ENCODE measurements around the gene C2CD4C. TPM values are rescaled to one million over a fixed set of nuclear protein-coding genes. Genes with fewer than 3 reads are reported as not detected.
"Not testable (repeated sequence)": the region's sequence is repeated elsewhere in the genome, so short reads cannot be mapped to it uniquely, and the experiment has no call there.

The C2CD4C gene
- total and polyA plus RNA-seq, 2 donors: 0.38 to 0.59 TPM

DNA sequence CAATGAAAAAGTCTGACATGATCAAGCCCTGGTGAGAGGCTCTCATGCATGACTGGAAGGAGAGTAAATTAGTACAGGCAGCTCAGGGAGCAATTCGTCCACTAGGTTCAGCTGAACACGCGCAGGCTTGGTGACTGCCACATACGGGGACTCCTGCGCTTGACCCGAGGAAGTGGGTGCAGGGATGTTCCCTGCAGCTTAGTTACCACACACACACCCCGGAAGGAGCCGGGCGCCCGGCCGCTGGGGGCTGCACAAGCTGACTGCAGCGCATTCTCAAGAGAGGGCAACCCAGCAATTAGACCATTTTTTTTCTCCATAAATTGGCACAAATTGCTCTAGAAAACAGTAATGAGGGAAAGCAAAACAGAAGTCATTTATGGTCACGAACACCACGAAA is 41.4 kb downstream of the C2CD4C start:
- peaks cover 0 to 2% of the 10 kb centered on the region in 2 donors for H3K27me3 ChIP-seq (ENCODE audit: control insufficient read depth in 2 of 2, insufficient read depth in 1 of 2, low read length in 1 of 2)
- WGBS: 94% methylated on average over 14 of the region's 14 CpGs
- H3K4me3 ChIP-seq (ENCODE audit: low read length in 2 of 2): no peak overlapping the region

DNA sequence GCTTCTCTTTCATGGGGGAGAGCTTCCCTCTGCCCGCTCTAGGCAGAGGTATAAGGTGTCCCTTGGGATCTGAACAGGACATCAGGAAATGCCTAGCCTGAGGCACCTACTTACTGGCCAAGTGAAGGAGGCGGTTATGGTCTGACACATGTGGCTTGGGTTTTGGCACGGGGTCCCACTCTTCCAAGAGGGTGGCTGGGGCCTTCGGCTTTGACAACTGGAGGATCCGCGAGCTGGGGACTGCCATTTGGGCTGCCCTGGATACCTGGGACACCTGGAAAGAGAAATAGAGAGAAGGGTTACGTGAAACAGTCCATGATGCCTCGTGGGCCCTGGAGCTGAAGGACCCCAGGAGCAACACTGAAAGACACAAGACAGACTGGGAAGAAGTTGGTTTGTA is 42.0 kb downstream of the C2CD4C start:
- peaks cover 0 to 2% of the 10 kb centered on the region in 2 donors for H3K27me3 ChIP-seq (ENCODE audit: control insufficient read depth in 2 of 2, insufficient read depth in 1 of 2, low read length in 1 of 2)
- no peak overlapping the region for H3K4me3 ChIP-seq (ENCODE audit: low read length in 2 of 2)
- 91% methylated on average over 8 of the region's 8 CpGs for WGBS
- peaks cover 0 to 5% of the 10 kb centered on the region in 2 donors for H3K9me3 ChIP-seq (ENCODE audit: control insufficient read depth in 2 of 2, insufficient read depth in 1 of 2, low read length in 1 of 2)
- no peak for DNase-seq (ENCODE audit: low read depth in 6 of 9, low spot score in 9 of 9)
- H3K4me1 ChIP-seq (ENCODE audit: control insufficient read depth in 2 of 2, insufficient read depth in 2 of 2, low read length in 2 of 2): no peaks in the 10 kb centered on the region
- no peak overlapping the region for H3K27ac ChIP-seq (ENCODE audit: low read depth in 1 of 2, low read length in 1 of 2)
- H3K36me3 ChIP-seq (ENCODE audit: control insufficient read depth in 2 of 2, insufficient read depth in 2 of 2, low read length in 1 of 2): no peaks in the 10 kb centered on the region

More for the DNA sequence above, 41.4 kb downstream of the C2CD4C start:
- Histone ChIP-seq H3K36me3 (ENCODE audit: control insufficient read depth in 2 of 2, insufficient read depth in 2 of 2, low read length in 1 of 2) (no peaks in the 10 kb centered on the region), H3K27ac (ENCODE audit: low read depth in 1 of 2, low read length in 1 of 2) (no peak overlapping the region), H3K4me1 (ENCODE audit: control insufficient read depth in 2 of 2, insufficient read depth in 2 of 2, low read length in 2 of 2) (no peaks in the 10 kb centered on the region), H3K9me3 (ENCODE audit: control insufficient read depth in 2 of 2, insufficient read depth in 1 of 2, low read length in 1 of 2) (no peaks in the 10 kb centered on the region)
- DNase-seq (ENCODE audit: low read depth in 6 of 9, low spot score in 9 of 9): no peak

DNA sequence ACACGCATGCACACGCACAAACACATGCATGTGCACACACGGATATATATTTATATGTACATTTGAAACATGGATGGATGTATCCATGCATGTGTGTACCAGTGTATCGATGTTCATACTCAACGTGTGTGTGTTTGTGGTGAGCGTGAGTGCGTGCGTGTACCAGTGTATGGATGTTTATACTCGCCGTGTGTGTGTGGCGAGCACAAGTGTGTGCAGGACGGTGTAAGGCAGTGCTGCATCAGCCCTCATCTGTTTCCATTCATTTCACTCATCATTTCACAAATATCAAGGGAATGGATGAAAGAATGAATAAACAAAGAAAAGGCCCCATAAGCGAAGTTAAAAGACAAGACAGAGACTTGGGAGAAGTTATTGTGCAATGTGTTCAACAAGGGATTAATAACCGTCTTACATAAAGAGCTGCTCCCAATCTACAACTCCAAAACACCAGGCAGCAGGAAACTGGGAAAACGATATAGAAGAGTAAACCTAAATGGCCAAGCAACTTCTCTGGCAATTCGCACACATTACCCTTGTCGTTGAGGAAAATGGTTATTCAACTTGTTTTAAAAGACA is 42.7 kb downstream of the C2CD4C start:
- peaks cover 0 to 9% of the 10 kb centered on the region in 2 donors for H3K9me3 ChIP-seq (ENCODE audit: control insufficient read depth in 2 of 2, insufficient read depth in 1 of 2, low read length in 1 of 2)
- no peaks in the 10 kb centered on the region for H3K36me3 ChIP-seq (ENCODE audit: control insufficient read depth in 2 of 2, insufficient read depth in 2 of 2, low read length in 1 of 2)
- no peak overlapping the region for H3K4me3 ChIP-seq (ENCODE audit: low read length in 2 of 2)
- WGBS: 97% methylated on average over 17 of the region's 17 CpGs
- DNase-seq (ENCODE audit: low read depth in 6 of 9, low spot score in 9 of 9): no peak
- H3K27ac ChIP-seq (ENCODE audit: low read depth in 1 of 2, low read length in 1 of 2): no peak overlapping the region
- peaks cover 0 to 2% of the 10 kb centered on the region in 2 donors for H3K27me3 ChIP-seq (ENCODE audit: control insufficient read depth in 2 of 2, insufficient read depth in 1 of 2, low read length in 1 of 2)
- no peaks in the 10 kb centered on the region for H3K4me1 ChIP-seq (ENCODE audit: control insufficient read depth in 2 of 2, insufficient read depth in 2 of 2, low read length in 2 of 2)

DNA sequence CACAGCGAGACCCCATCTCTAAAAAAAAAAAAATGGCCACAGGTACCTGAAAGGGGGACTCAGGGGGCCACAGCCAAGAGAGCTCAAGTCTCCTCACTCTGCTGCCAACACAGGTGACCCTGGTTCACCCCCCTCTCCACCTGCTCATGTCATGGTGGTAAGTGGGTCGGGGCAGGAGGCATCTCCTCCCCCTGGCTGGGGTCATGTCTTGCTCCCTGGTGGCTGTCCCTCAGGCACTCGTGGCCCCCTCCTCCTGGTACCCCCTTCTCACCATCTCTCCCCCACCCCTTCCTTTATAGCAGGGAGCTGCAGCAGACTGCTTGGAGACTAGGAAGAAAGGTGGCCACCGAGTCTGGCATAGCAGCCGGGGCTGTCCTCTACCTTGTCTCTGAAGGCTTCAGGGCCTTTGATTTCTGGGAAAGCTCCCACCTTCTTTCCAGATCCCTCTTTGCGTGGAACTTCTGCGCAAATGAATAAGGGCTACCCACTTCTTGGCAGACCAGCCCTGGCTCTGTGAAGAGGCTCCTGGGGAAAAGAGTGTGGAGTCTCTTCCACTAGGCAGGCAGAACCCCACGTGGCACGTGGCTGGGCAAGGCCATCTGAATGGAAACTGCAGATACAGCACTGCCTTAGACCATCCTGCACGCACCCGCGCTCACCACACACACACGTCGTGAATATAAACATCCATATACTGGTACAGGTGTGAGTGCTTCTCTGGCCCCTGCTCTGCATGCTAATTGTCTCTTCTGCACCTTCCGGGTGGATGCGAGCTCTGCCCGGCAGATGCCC is 44.3 kb downstream of the C2CD4C start:
- Histone ChIP-seq H3K4me1 (ENCODE audit: control insufficient read depth in 2 of 2, insufficient read depth in 2 of 2, low read length in 2 of 2) (no peaks in the 10 kb centered on the region), H3K27me3 (ENCODE audit: control insufficient read depth in 2 of 2, insufficient read depth in 1 of 2, low read length in 1 of 2) (peaks cover 0 to 2% of the 10 kb centered on the region in 2 donors), H3K4me3 (ENCODE audit: low read length in 2 of 2) (no peak overlapping the region), H3K36me3 (ENCODE audit: control insufficient read depth in 2 of 2, insufficient read depth in 2 of 2, low read length in 1 of 2) (no peaks in the 10 kb centered on the region), H3K27ac (ENCODE audit: low read depth in 1 of 2, low read length in 1 of 2) (no peak overlapping the region), H3K9me3 (ENCODE audit: control insufficient read depth in 2 of 2, insufficient read depth in 1 of 2, low read length in 1 of 2) (peaks cover 0 to 9% of the 10 kb centered on the region in 2 donors)
- WGBS: 86% methylated on average over 17 of the region's 17 CpGs
- no peak for DNase-seq (ENCODE audit: low read depth in 6 of 9, low spot score in 9 of 9)

DNA sequence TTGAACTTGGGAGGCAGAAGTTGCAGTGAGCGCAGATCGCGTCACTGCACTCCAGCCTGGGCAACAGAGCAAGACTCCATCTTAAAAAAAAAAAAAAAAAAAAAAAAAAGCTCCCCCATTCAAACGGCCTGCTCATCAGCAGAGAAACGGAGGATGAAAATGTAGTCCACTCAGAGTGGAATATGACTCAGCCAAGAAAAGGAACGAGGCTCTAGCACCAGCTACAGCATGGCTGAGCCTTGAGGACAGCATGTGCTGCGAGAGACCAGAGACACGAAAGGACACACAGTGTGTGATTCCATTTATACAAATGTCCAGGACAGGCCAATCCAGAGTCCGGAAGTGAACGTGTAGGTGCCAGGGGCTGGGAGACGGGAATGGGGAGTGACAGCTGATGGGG is 46.3 kb downstream of the C2CD4C start:
- H3K4me3 ChIP-seq (ENCODE audit: low read length in 2 of 2): no peak overlapping the region
- H3K36me3 ChIP-seq (ENCODE audit: control insufficient read depth in 2 of 2, insufficient read depth in 2 of 2, low read length in 1 of 2): no peaks in the 10 kb centered on the region
- peaks cover 1 to 9% of the 10 kb centered on the region in 2 donors for H3K9me3 ChIP-seq (ENCODE audit: control insufficient read depth in 2 of 2, insufficient read depth in 1 of 2, low read length in 1 of 2)
- no peak for DNase-seq (ENCODE audit: low read depth in 6 of 9, low spot score in 9 of 9)
- peaks cover 0 to 2% of the 10 kb centered on the region in 2 donors for H3K27me3 ChIP-seq (ENCODE audit: control insufficient read depth in 2 of 2, insufficient read depth in 1 of 2, low read length in 1 of 2)
- H3K27ac ChIP-seq (ENCODE audit: low read depth in 1 of 2, low read length in 1 of 2): no peak overlapping the region
- no peaks in the 10 kb centered on the region for H3K4me1 ChIP-seq (ENCODE audit: control insufficient read depth in 2 of 2, insufficient read depth in 2 of 2, low read length in 2 of 2)
- WGBS: 91% methylated on average over 11 of the region's 11 CpGs

DNA sequence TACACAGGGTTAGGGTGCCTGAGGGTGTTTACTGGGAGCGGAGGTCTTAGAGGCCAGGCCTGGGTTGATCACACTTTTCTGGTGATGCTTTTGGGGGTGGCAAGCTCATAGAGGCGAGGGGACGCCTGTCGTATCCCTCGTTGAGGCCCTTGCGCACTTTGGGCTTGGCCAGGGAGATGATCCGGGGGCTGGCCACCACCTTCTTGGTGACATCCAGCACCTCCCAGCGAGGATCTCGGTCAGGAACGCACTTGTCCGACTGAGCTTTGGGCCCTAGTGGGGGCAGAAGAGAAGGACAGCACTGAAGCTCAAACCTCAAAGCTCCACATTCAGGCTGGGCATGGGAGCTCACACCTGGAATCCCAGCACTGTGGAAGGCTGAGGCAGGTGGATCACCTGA is 46.8 kb downstream of the C2CD4C start:
- 97% methylated on average over 11 of the region's 11 CpGs for WGBS

DNA sequence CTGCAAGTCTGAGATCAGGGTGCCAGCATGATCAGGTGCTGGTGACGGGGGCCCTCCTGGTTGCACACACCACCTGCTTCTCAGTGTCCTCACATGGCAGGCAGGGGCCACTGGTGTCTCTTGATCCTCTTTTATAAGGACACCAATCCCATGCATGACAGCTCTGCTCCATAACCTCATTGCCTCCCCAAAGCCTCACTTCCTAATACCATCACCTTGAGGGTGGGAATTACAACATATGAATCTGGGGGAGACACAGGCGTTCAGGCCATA is 49.4 kb downstream of the C2CD4C start:
- H3K36me3 ChIP-seq (ENCODE audit: control insufficient read depth in 2 of 2, insufficient read depth in 2 of 2, low read length in 1 of 2): no peaks in the 10 kb centered on the region
- no peak overlapping the region for H3K4me3 ChIP-seq (ENCODE audit: low read length in 2 of 2)
- H3K27ac ChIP-seq (ENCODE audit: low read depth in 1 of 2, low read length in 1 of 2): no peak overlapping the region
- no peaks in the 10 kb centered on the region for H3K27me3 ChIP-seq (ENCODE audit: control insufficient read depth in 2 of 2, insufficient read depth in 1 of 2, low read length in 1 of 2)
- no peak for DNase-seq (ENCODE audit: low read depth in 6 of 9, low spot score in 9 of 9)
- peaks cover 1 to 11% of the 10 kb centered on the region in 2 donors for H3K9me3 ChIP-seq (ENCODE audit: control insufficient read depth in 2 of 2, insufficient read depth in 1 of 2, low read length in 1 of 2)
- WGBS: 90% methylated on average over 2 of the region's 2 CpGs
- no peaks in the 10 kb centered on the region for H3K4me1 ChIP-seq (ENCODE audit: control insufficient read depth in 2 of 2, insufficient read depth in 2 of 2, low read length in 2 of 2)

More for the DNA sequence above, 46.8 kb downstream of the C2CD4C start:
- DNase-seq (ENCODE audit: low read depth in 6 of 9, low spot score in 9 of 9): no peak
- H3K9me3 ChIP-seq (ENCODE audit: control insufficient read depth in 2 of 2, insufficient read depth in 1 of 2, low read length in 1 of 2): peaks cover 1 to 9% of the 10 kb centered on the region in 2 donors
- no peak overlapping the region for H3K27ac ChIP-seq (ENCODE audit: low read depth in 1 of 2, low read length in 1 of 2)
- H3K4me1 ChIP-seq (ENCODE audit: control insufficient read depth in 2 of 2, insufficient read depth in 2 of 2, low read length in 2 of 2): no peaks in the 10 kb centered on the region
- peaks cover 0 to 2% of the 10 kb centered on the region in 2 donors for H3K27me3 ChIP-seq (ENCODE audit: control insufficient read depth in 2 of 2, insufficient read depth in 1 of 2, low read length in 1 of 2)
- H3K36me3 ChIP-seq (ENCODE audit: control insufficient read depth in 2 of 2, insufficient read depth in 2 of 2, low read length in 1 of 2): no peaks in the 10 kb centered on the region
- H3K4me3 ChIP-seq (ENCODE audit: low read length in 2 of 2): no peak overlapping the region

DNA sequence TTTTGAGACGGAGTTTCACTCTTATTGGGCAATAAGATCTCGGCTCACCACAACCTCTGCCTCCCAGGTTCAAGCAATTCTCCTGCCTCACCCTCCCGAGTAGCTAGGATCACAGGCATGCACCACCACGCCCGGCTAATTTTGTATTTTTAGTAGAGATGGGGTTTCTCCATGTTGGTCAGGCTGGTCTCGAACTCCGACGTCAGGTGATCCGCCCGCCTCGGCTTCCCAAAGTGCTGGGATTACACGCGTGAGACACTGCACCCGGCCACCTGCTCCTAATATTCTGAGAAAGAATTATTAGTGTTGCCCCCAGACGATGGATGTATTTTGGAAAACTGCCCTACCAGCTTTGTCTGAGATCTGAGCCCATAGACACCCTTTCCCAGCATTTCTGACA is 53.4 kb downstream of the C2CD4C start:
- DNase-seq (ENCODE audit: low read depth in 6 of 9, low spot score in 9 of 9); H3K4me3 ChIP-seq (ENCODE audit: low read length in 2 of 2); H3K4me1 ChIP-seq (ENCODE audit: control insufficient read depth in 2 of 2, insufficient read depth in 2 of 2, low read length in 2 of 2); H3K36me3 ChIP-seq (ENCODE audit: control insufficient read depth in 2 of 2, insufficient read depth in 2 of 2, low read length in 1 of 2); H3K27ac ChIP-seq (ENCODE audit: low read depth in 1 of 2, low read length in 1 of 2); H3K27me3 ChIP-seq (ENCODE audit: control insufficient read depth in 2 of 2, insufficient read depth in 1 of 2, low read length in 1 of 2): not testable (repeated sequence)
- 95% methylated on average over 15 of the region's 15 CpGs for WGBS
- peaks cover 1 to 12% of the 10 kb centered on the region in 2 donors for H3K9me3 ChIP-seq (ENCODE audit: control insufficient read depth in 2 of 2, insufficient read depth in 1 of 2, low read length in 1 of 2)
